ENCODE data around the gene ATXN1.
A peak's percentile ranks its signal among the peaks of the same experiment; 100 is the strongest.

ATXN1 gene

DNA sequence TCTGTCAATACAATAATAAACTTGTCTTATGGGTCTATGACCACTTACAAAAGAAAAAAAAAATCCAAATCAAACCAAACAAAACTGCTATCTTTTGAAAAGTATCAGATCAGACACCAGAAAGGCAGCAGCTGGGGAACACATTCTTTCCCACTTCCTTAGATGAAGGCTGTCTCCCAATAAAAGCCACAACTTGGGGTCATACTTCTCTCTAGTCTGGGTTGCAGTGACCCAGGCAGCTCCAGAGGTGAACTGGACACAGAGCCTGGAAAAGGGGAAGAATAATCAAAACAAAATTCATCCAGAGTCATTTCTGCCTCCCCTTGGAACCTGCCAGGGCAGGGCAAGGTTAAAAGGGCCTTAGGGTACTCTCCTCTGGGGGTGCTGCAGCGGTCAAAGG, 19.1 kb downstream of the ATXN1 start:
- DNase-seq, result no peak

DNA sequence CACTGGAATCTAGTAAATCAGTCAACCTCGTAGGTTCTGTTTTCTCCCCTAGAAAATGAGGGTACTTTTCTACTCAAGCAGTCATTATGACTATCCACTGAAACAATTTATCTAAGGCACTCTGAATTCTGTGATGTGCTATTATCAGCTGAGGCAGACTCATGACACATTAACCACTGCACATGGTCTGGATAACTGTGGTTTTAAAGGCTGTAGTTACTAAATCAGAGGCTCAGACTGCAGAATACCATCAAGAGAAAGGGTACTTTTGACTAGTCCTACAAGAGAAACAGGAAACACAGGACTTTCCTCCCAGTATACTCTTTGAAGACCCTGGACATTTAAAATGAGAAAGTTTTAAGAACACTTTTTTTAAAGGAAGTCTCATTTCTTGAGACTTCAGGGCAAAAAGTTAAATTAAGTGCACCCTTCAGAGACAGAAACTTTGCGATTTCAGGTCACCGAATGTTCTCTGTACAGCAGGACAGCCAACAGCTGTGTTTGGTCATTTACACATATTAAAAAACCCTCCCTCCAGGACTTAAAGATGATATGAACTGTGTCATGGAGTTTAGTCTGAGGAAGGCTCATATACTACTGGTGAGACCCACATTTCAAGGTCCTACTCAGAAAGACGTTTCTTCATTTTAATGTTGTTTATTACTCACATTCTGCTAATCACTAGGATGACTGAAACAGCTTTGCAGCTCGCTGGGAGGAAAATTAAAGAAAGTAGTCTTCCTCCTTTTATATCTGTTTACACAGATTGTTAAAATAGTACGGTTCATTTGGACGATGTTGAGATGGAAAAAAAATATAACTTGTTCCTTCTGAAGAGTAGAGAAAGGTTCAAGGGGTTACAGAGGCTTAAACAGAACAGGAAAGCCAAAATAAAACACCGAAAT, 19.9 kb downstream of the ATXN1 start:
- peak; percentile 75 for DNase-seq

DNA sequence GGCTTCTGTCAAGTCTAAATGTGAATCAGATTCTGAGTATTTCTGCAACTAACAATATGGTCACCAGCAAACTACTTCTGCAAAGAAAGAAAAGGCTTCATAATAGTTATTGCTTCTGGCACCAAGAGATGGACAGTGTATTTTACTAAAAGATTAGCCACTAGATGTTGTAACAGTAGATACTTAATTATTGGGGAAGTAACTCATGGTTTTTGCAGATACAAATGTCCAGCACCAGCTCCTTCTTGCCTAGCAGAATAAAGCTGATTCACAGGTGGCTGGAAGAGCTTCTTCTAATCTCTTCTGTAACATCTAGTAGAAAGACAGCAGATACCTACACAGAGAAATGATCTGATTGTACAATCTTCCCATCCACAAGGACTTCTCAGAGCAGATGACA, 21.2 kb downstream of the ATXN1 start:
- no peak for DNase-seq

DNA sequence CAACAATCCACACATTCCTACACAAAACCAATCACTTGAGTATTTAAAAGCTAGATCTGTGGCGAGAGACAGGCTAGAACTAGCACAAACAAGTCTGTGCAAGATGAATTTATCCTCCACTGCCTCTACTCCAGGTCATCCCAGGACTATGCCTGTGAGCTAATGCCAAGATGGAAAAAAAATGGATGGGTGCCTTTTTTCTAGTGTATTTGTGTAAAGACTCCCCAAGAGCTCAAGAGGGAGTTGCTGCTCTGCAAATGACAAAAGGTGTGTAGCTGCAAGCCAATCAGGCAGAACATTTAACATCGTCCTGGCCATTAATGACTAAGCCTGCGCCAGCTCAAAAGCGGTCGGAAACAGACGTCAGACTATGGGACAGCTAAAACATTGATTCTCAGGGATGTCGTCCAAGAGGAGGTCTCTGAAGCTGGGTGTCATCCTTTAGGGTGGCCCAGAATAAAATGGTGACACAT, 21.9 kb downstream of the ATXN1 start:
- DNase-seq, result no peak

DNA sequence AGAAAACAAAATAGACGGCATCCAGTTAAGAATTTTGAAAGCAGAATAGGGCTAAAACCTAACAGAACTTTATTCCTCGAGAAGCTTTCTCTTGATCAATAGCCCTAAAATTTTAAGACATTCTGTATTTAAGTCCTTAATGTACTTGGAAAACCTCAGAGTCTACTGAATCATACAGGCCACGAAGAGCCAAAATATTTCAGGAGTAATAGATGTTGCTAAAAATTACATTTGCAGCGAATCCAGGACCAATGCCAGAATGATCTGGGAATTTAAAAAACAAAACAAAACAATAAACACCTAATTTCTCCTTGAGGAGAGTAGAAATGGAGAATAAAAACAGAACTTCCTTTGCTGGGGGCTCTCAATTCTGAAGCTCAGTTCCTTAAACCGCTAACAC, 23.3 kb downstream of the ATXN1 start:
- DNase-seq, result no peak

DNA sequence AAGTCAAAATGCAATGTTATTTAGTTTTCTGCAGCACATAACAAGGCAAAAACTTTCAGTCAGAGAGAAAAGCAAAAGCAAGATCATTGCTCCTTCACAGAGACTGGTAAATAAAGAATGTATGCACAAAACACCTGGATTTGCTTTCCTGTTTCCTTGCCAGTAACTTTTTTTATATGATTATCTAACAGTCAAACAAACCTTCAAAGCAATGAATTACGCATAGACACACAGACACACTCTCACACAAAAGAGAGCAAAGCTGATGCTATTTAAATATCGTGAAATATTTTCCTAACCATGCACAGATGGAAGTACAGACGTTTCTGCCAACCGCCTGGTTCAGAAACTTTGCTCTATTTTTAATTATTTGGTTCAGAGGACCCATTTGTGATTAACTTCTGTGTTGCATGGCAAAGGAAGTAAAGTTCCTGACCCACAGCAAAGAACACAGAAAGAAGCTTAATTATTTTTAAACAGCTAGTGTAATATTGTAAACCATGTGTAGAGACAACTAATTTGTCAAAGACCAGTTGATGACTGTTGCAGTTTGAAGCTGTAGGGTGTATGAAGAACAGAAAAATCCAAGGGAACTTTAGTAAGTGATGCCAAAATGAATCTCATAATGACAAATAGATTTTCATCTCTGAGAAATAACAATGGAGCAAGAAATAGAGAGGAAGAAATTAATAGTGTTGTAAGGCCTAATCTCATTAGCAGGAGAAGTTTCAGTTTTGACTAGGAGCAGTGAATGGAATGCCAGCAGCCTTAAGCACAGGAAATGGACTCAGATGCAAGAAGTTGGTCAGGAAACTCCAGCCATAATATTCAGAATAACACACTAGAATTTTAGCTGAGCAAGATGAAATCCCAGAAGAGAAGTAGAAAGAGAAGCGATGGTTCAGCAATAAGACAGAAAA, 24.1 kb downstream of the ATXN1 start:
- no peak for DNase-seq

DNA sequence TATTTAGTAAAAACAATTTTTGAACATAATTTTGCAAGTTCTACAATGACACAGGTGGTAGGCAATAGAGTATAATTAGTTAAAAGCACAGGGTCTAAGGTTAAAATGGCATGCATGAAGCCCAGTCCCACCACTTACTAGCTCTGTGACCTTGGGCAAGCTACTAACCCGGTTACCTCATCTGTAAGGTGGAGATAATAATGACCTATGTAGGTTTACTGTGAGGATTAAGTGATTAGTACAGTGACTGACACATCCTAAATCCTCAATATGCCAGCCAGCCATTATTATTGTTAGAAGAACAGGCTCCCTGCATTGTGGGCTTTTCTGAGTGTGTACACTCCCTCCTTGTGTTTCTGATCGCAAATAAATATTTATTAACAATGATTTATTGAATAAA, 26.2 kb downstream of the ATXN1 start:
- DNase-seq, result no peak

DNA sequence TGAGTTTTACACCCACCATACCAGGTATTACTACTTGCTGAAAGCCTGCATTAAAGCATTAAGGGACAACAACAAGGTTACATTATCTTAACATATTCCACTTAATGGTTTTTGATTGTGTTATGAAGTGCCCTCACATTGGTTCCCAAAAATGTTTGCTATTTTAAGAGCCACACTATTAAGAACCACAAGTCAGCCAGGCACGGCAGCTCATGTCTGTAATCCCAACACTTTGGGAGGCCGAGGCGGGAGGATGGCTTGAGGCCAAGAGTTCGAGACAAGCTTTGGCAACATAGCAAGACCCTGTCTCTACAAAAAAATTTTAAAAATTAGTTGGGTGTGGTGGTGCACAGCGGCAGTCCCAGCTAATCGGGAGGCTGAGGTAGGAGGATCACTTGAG, 28.2 kb downstream of the ATXN1 start:
- no peak for DNase-seq

DNA sequence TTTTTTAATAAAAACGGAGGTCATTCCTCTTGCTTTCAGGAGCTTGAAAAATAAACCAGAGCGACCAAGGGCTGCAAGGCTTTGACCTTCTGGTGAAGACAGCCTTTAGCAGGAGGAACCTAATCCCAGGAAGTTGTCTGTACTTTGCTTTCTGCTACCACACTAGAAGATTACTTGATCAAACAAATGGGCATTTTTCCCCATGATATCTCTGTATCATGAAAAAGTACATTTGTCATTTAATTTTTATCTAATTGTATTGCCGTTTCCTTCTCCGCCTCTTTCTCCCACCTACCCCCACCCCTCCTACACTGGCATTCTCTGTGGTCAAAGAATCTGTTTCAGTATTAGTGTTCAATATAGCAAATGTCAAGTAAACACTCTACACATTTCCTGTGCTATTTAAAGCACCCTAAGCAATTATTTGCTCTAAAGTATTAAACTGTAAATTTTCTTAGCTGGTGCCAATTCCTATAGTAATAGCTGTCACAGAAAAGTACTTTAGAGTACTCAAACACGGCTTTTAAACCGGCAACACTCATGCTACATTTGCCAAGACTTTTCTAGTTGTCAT, 29.7 kb downstream of the ATXN1 start:
- peak; percentile 86 for DNase-seq

DNA sequence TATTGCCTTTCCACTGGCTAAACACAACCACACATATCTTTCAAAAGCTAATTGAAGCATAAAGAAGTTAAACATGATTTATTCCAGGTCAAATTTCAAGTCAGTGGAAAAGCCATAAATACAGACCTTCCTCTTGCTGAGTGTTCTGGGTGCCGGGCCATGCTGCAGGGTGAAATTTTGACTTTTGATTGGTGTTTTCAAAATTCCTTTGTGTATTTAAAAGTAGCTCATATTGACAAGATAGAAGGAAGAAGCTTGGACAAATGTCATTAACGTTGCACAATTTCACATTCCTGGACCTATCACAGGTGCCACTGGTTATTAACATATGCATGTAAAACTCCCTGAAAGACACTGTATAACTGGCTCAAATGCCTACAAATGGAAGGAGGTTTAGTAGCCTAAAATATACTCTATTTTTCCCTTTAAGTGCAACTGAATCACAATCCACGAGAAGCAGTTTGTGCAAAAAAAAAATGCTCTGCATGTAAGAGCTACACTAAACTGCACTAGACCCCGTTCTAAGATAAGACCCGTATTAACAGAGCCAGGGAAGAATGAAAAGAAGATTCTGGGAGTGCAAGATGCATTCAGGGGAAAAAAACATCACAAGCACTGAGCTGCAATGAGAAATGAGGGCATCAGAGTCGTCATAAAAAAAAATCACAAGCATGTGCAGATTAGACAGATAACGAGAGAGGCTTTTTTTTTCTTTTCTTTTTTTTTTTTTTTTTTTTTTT, 30.4 kb downstream of the ATXN1 start:
- DNase-seq, result no peak

DNA sequence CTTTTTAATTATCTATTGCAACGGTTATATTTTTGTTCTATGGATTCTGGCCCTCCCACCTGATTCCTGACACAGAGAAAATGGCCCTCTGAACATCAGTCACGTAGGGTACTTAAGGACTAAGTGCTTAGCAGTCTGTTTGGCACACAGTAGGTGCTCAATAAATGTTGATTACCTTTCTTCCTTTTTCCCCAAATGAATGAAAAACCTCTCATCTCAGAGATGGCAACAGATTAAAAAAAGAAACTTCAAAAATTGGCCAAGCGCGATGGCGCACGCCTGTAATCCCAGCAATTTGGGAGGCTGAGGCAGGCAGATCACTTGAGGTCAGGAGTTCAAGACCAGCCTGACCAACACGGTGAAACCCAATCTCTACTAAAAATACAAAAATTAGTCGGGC, 31.5 kb downstream of the ATXN1 start:
- no peak for DNase-seq

DNA sequence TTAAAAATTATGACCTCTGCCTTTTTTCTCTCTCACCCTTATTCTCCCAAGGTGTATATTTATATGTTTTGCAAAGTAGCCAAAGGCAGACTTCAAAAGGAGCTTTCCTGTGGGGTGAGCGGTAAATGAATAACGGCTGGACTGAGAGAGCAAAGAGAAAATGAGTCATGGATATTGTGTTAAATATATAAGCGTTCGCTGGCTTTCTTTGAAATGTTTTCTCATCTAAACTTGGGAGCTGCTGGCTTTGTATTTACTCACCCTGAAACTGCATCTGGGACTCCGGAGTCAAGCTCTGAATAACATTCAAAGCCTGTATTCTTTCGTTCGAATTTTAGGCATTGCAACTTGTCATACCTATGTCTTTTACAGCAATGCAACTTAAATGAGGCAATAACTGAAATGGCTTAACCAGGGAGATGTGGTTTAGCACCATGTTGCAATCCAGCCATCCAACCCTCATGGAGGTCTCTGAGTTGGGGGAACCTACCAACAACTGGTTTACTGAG, 32.0 kb downstream of the ATXN1 start:
- peak; percentile 91 for DNase-seq

DNA sequence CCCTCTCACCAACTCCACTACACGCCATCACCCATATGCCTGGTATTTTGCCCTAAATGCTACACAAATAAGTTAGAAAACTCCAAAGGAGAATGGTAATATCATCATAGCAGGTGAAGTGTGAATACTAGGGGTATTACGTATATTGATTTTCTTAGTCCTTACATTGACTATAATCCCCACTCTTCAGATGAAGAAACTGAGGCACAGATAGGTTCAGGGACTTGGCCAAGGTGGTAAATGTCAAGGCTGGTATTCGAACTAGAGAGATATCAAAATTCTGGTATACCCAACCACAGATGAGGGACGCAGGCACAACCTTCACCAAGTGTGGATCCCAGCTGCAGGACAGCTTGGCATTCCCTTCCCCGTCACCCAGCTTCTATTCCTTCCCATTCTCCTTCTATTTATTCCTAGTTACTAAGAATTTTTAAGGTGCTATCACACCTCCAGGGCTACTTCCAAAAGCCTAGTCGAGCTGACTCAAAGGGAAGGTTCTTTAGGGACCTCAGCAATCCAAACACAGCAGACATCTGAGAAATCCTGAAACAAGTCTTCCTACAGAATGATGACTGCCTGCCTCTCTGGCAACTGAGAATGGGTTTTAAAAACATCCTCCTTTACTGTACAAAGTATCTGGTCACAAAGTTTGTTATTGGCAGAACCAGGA, 32.6 kb downstream of the ATXN1 start:
- no peak for DNase-seq

DNA sequence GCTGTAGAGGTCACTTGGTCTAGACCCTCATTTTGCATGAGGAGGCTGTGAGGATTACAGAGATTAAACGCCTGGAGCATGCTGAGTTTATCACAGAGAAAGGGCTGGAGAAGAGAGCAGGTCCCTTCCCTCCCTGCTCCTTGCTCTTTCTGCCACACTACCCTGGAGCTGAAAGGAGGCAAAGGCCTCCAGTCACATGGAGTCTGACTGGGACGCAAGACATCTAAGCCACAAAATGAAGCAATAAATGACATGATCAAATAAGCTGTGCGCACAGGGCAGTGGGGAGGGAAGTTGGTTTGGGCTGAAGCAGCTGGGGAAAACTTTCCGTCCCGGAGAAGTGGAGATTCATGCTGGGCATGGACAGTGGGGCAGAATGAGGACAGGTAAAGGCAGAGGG, 33.3 kb downstream of the ATXN1 start:
- DNase-seq, result no peak

DNA sequence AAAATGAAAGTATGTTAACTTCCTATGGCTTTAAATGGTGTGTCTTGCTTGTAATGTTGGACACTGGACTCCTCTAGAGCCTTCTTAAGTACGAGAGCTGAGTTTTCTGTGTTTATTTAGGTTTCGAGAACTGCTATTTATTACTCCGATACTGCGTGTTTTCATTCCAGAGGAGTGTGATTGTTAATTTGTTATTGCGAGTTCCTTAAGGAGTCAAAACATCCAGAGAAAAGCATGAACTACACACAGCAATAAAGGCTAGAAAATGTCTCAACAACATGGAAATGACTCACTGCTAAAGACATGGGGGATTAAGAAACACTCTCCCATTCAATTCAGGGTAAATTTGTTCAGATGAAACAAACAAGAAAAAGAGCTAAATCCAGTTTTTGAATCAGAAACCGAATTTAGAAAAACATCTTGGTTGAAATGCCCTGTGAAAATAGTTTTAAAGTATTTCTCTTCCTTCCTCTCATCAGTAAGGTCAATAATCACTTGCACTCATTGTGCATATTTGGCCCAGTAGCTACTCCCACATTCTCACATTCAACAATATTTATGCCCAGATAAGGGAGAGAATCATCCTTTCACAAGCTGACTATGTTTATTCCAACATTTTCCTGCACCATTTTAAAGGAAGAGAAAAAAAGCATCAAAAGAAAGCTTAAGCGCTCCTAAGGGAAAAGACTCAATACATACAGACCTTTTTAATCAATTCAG, 36.0 kb downstream of the ATXN1 start:
- no peak for DNase-seq

DNA sequence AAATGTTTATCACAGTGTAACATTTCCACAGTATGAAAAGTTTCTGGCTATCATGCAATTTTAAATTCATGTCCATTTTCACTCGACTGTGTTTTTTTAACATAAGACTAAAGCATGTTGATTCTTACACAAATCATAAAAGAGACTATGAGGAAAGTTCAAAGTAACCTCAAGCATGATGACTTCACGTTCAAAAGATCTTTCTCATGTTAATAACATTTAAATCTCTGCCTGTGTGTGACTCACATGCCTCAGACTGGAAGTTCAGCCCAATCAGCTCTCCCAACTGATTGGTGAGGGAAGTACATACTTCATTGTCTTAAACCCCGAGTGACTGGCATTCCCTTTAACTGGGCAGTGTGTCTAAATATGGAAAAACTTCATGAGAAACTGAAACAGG, 37.4 kb downstream of the ATXN1 start:
- DNase-seq, result peak; percentile 42

DNA sequence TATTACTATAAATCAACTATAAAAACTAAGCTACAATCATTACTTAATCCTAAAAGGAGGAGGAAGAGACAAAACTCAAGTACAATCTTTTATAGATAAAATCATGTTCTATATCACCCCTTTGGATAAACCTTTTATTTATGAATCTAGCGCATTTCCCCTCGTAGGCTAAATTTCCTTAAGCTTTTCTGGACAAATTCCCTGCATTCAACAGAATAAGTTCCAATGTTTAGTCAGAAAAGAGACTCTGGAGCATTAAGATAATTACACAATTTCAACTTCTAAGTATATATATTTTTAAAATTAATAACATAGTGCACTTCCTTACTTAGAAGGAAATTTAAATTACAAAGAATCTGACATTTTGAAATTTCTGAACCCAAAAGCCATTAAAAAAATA, 37.9 kb downstream of the ATXN1 start:
- no peak for DNase-seq

DNA sequence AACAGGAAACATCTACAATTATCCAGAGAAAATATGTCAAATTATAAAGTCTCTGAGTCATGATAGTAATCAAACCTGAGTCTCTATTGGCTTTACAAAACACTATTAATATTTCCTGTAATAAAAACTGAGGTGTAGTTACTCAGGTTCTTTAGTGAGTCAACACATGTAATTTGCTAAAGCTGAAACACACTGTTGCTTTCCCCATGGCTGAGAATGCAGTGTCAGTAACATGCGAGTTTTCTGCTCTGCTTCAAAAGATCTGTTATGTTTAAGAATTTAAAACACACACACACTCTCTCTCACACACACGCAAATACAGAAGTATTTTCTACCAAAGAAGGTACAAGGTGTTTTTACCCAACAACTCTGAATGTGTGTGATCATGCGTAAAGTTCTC, 38.6 kb downstream of the ATXN1 start:
- no peak for DNase-seq

DNA sequence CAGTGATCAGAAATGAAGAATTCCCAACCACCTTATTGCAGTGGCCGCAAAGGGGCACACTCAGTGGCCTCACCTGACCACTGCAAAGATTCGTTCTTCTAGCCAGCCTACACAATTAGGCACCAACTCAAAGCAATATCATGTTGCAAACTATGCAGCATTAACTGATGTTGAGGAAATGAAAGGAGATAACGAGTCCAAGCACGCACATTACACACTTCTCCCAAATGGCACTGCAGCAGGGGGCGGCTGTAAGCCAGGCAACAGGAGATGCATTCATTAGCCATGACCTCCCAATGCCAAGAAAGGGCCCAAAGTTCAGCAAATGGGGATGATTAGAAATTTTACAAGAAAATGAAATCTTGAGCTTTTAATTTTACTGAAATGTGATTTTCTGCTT, 39.3 kb downstream of the ATXN1 start:
- DNase-seq, result no peak

DNA sequence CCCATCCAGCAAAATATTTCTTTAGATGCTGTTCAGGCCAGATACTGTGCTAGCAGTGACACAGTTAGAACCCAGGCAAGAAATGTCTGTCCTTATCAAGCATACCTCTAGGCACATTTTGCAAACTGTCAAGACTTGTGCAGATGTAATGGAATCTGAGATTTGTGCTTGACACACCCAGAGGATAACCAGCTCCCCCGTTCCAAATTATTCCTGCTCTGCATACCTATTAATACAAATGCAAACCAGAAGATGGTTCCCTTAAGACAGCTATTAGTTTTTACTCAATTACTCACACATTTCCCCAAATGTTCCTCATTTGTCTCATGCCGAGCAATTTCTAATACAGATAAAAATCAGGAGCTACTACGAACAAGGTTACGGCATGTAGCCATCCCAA, 40.4 kb downstream of the ATXN1 start:
- DNase-seq, result no peak

DNA sequence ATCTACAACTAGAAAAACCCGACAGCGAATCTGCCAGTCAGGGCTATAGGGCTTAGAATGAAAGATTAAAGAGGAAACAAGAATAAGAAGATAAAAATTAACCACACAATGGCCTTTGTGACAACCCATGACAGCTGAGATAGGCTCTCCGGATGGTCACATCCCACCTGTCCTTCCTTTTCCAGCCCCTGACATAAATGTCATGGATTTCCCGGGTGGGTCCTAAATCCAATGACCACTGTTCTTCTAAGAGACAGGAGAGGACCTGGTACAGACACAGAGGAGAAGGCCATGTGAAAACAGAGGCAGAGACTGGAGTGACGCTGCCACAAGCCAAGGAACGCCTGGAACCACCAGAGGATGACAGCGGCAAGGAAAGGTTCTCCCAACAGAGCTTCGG, 41.8 kb downstream of the ATXN1 start:
- DNase-seq, result no peak
